Measurements from ENCODE around the gene AGMO.

DNA sequence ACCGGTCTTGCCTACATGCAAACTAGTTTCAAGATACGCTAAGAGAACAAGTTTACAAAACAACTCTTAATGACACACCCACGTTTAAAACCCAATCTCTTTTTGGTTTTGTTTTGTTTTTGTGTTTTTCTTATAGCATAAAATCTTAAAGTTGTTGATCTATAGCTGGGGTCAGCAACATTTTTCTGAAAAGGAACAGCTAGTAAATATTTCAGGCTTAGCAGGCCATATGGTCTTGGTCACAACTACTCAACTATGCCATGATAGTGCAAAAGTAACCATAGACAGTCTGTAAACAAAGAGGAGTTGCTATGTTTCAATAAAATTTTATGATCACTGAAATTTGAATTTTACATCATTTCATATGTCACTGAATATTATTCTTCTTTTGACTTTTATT is 327.4 kb downstream of the AGMO start:
- TF ChIP-seq, protein P1, sequence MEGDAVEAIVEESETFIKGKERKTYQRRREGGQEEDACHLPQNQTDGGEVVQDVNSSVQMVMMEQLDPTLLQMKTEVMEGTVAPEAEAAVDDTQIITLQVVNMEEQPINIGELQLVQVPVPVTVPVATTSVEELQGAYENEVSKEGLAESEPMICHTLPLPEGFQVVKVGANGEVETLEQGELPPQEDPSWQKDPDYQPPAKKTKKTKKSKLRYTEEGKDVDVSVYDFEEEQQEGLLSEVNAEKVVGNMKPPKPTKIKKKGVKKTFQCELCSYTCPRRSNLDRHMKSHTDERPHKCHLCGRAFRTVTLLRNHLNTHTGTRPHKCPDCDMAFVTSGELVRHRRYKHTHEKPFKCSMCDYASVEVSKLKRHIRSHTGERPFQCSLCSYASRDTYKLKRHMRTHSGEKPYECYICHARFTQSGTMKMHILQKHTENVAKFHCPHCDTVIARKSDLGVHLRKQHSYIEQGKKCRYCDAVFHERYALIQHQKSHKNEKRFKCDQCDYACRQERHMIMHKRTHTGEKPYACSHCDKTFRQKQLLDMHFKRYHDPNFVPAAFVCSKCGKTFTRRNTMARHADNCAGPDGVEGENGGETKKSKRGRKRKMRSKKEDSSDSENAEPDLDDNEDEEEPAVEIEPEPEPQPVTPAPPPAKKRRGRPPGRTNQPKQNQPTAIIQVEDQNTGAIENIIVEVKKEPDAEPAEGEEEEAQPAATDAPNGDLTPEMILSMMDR (IDR thresholded peaks at IDR 0.05; ENCODE audit: low read depth, low read length): no peak
- TF ChIP-seq POLR2A (IDR thresholded peaks at IDR 0.05; ENCODE audit: extremely low read depth, insufficient read length): no peak
